Upper lobe of left lung (tissue), 4 donors: ENCODE results near the gene CELF5.
A peak's percentile ranks its signal among the peaks of the same experiment; 100 is the strongest.

Source experiments
- CTCF ChIP-seq, 6 experiments: fragments of 450-650 bp in 4 of 6; fragments of 200-600 bp in 2 of 6; sonication (generic) in 2 of 6; IDR thresholded peaks; one replicate each; pipeline ENCODE4 v1.5.1; 2016 to 2019; ENCODE audit warnings: antibody characterized with exemption in 6 of 6
- EP300 ChIP-seq, 4 donors: sonication (generic); formaldehyde crosslinking; IDR thresholded peaks; one replicate each; pipeline ENCODE4 v1.5.1; 2017; ENCODE audit warnings: antibody characterized with exemption in 4 of 4, control low read depth in 2 of 4
- POLR2A ChIP-seq, 4 donors: fragments of 450-650 bp; IDR thresholded peaks; one replicate each; pipeline ENCODE4 v1.5.1; 2016 to 2017; ENCODE audit warnings: antibody characterized with exemption in 4 of 4, mild to moderate bottlenecking in 2 of 4
- POLR2AphosphoS5 ChIP-seq, 2 donors: sonication (generic); formaldehyde crosslinking; IDR thresholded peaks; one replicate each; pipeline ENCODE4 v1.5.1; 2017; ENCODE audit warnings: antibody characterized with exemption in 2 of 2

- no peak for TF ChIP-seq POLR2A (IDR thresholded peaks at IDR 0.05)
- peak in 5 of 6 experiments; percentile 47 to 57 (median 50) for TF ChIP-seq CTCF (IDR thresholded peaks at IDR 0.05)
- TF ChIP-seq EP300 (IDR thresholded peaks at IDR 0.05): no peak
- TF ChIP-seq POLR2AphosphoS5 (IDR thresholded peaks at IDR 0.05): no peak
These were observed 26.2 kb downstream of the CELF5 start for GRCh38 chr19:3250675-3251074.
